IMR-90 (cell line): ENCODE data around the gene SLC35F3. TPM values are rescaled to one million over a fixed set of nuclear protein-coding genes. Genes with fewer than 3 reads are reported as not detected.
"Not testable (repeated sequence)": the region's sequence is repeated elsewhere in the genome, so short reads cannot be mapped to it uniquely, and the experiment has no call there.

Experiments
- ATAC-seq: fragments of 200-7000 bp; cut with Tn5 transposase; 2 replicates; pipeline ENCODE4 v1.9.1; 2020; ENCODE audit warnings: low read depth, mild to moderate bottlenecking, moderate library complexity
- BruUV-seq: library from RNA; stranded (reverse); fragments of 400-500 nt; replicated peaks from 2 replicates; lab custom pipeline; 2021; lab: Mats Ljungman, UMichigan
- CTCF ChIA-PET: fragments of 300-600 bp; formaldehyde crosslinking; extraction: SDS; loops from one replicate; lab custom pipeline; 2021; ENCODE audit warnings: antibody characterized with exemption; lab: Yijun Ruan, JAX
- POLR2A ChIA-PET: fragments of 300-600 bp; sonication (Branson Sonifier 250); formaldehyde crosslinking; loops from one replicate; lab custom pipeline; 2022; ENCODE audit warnings: antibody characterized with exemption; ENCODE audit not compliant: unreplicated experiment; lab: Charles Lee
- DNase-seq: peaks from one replicate; pipeline ENCODE4 v3.0.0; 2013
- H2AFZ ChIP-seq: replicated peaks from 2 replicates; pipeline ENCODE3; 2013; ENCODE audit warnings: low read length, mild to moderate bottlenecking; ENCODE audit not compliant: poor library complexity
- H2AK5ac ChIP-seq: 2 replicates; pipeline ENCODE4 v1.6.1; 2013; ENCODE audit warnings: low read depth, low read length, inconsistent platforms
- H2AK9ac ChIP-seq: replicated peaks from 2 replicates; pipeline ENCODE3; 2013; ENCODE audit warnings: mild to moderate bottlenecking, low read depth, low read length, moderate library complexity; ENCODE audit not compliant: poor library complexity
- H2BK120ac ChIP-seq: 2 replicates; pipeline ENCODE4 v1.6.1; 2013; ENCODE audit warnings: low read depth, low read length, inconsistent platforms
- H2BK15ac ChIP-seq: 3 replicates; pipeline ENCODE4 v1.6.1; 2013; ENCODE audit warnings: low read depth, low read length, inconsistent platforms
- H2BK20ac ChIP-seq: 2 replicates; pipeline ENCODE4 v1.6.1; 2013; ENCODE audit warnings: low read depth, mild to moderate bottlenecking, inconsistent platforms, low read length, moderate library complexity
- H2BK5ac ChIP-seq: 2 replicates; pipeline ENCODE4 v1.6.1; 2013; ENCODE audit warnings: mild to moderate bottlenecking, low read depth, low read length, inconsistent platforms; ENCODE audit not compliant: poor library complexity, severe bottlenecking
- H3K14ac ChIP-seq: replicated peaks from 2 replicates; pipeline ENCODE4 v1.6.1; 2013; ENCODE audit warnings: low read depth, low read length, inconsistent platforms
- H3K18ac ChIP-seq: 2 replicates; pipeline ENCODE4 v1.6.1; 2013; ENCODE audit warnings: low read depth, low read length, control low read depth
- H3K23ac ChIP-seq: 2 replicates; pipeline ENCODE4 v1.6.1; 2013; ENCODE audit warnings: low read depth, low read length, inconsistent platforms
- H3K27ac ChIP-seq: 2 replicates; pipeline ENCODE4 v1.5.1; 2013; ENCODE audit warnings: mild to moderate bottlenecking, control low read depth, low read length; ENCODE audit not compliant: insufficient read depth
- H3K27me3 ChIP-seq: 2 replicates; pipeline ENCODE4 v1.6.1; 2013; ENCODE audit warnings: low read length; ENCODE audit not compliant: control insufficient read depth, insufficient read depth
- H3K36me3 ChIP-seq: 2 replicates; pipeline ENCODE4 v1.6.1; 2013; ENCODE audit warnings: low read length, mixed read lengths; ENCODE audit not compliant: control insufficient read depth, insufficient read depth
- H3K4ac ChIP-seq: 2 replicates; pipeline ENCODE4 v1.6.1; 2013; ENCODE audit warnings: low read depth, low read length, inconsistent platforms
- H3K4me1 ChIP-seq: 2 replicates; pipeline ENCODE4 v1.6.1; 2013; ENCODE audit warnings: low read length, mixed read lengths; ENCODE audit not compliant: control insufficient read depth, insufficient read depth
- H3K4me2 ChIP-seq: 2 replicates; pipeline ENCODE4 v1.6.1; 2013; ENCODE audit warnings: low read depth, mild to moderate bottlenecking, control low read depth, low read length, moderate library complexity
- H3K4me3 ChIP-seq: 2 replicates; pipeline ENCODE4 v1.5.1; 2013; ENCODE audit warnings: low read depth, mild to moderate bottlenecking, control low read depth, low read length, moderate library complexity; ENCODE audit not compliant: insufficient read depth
- H3K56ac ChIP-seq: 2 replicates; pipeline ENCODE4 v1.6.1; 2013; ENCODE audit warnings: low read length, inconsistent platforms; ENCODE audit not compliant: insufficient read depth; ENCODE audit errors: extremely low read depth
- H3K79me1 ChIP-seq, 2 experiments: 2 replicates each; pipeline ENCODE4 v1.6.1; 2013; ENCODE audit warnings: low read length in 2 of 2, inconsistent platforms in 1 of 2, low read depth in 1 of 2
- H3K9ac ChIP-seq: 2 replicates; pipeline ENCODE4 v1.6.1; 2013; ENCODE audit warnings: low read depth, low read length, control low read depth
- H3K9me1 ChIP-seq: 2 replicates; pipeline ENCODE4 v1.6.1; 2013; ENCODE audit warnings: low read length, inconsistent platforms; ENCODE audit not compliant: insufficient read depth
- H3K9me3 ChIP-seq: 2 replicates; pipeline ENCODE4 v1.6.1; 2013; ENCODE audit warnings: low read length; ENCODE audit not compliant: control insufficient read depth, insufficient read depth
- H4K20me1 ChIP-seq: 2 replicates; pipeline ENCODE4 v1.6.1; 2013; ENCODE audit warnings: low read length, inconsistent platforms; ENCODE audit not compliant: insufficient read depth
- H4K5ac ChIP-seq: 2 replicates; pipeline ENCODE4 v1.6.1; 2013; ENCODE audit warnings: mild to moderate bottlenecking, low read depth, low read length, control low read depth
- H4K8ac ChIP-seq, 2 experiments: 2 replicates each; pipeline ENCODE4 v1.6.1; 2013; ENCODE audit warnings: low read depth in 2 of 2, low read length in 2 of 2, control low read depth in 1 of 2, inconsistent platforms in 1 of 2
- H4K91ac ChIP-seq: 2 replicates; pipeline ENCODE4 v1.6.1; 2013; ENCODE audit warnings: low read depth, low read length, inconsistent platforms; ENCODE audit not compliant: insufficient read depth
- WGBS, 2 experiments: methylation state at CpG; one replicate each; pipeline versions ENCODE4 v1.1.5 to v1.1.7; 2013; ENCODE audit warnings: missing lambda C conversion rate in 2 of 2; ENCODE audit not compliant: insufficient read length in 1 of 2; ENCODE audit errors: extremely low coverage in 2 of 2; 5-methylcytosine and 5-hydroxymethylcytosine counted together
- dilution Hi-C: fragments of 300-500 bp; cut with HindIII; formaldehyde crosslinking; loops from one replicate; pipeline ENCODE4 v1.14.3; 2018; ENCODE audit warnings: low sequenced_read_pairs; ENCODE audit not compliant: unreplicated experiment
- in situ Hi-C: fragments of 300-500 bp; cut with MboI; formaldehyde crosslinking; loops from 3 replicates; pipeline ENCODE4 v1.14.3; 2019; ENCODE audit warnings: low sequenced_read_pairs, inconsistent platforms, mixed read lengths
- intact Hi-C: fragments of 100-400 bp; cut with micrococcal nuclease; formaldehyde crosslinking; loops from 2 replicates; pipeline ENCODE4 v1.10.0; 2022
- polyA plus RNA-seq, 3 experiments: library from polyadenylated mRNA; depleted of rRNA; stranded (reverse); fragments of >200 nt; gene quantifications; 2 replicates each; pipeline ENCODE4 v1.2.3, GENCODE V29; 2012; ENCODE audit warnings: low replicate concordance in 1 of 3
- total RNA-seq: library from RNA; depleted of rRNA; stranded (reverse); fragments of >200 nt; gene quantifications from 2 replicates; pipeline ENCODE4 v1.2.3, GENCODE V29; 2012

SLC35F3 gene
- total and polyA plus RNA-seq, 2 of the 4 experiments (the other 2 are of a cell fraction): under 0.01 to 0.17 TPM

- H3K9me3 ChIP-seq, H3K4ac ChIP-seq, H3K9me1 ChIP-seq, H3K4me2 ChIP-seq, H4K5ac ChIP-seq, H3K27me3 ChIP-seq, intact Hi-C loops, in situ Hi-C loops, dilution Hi-C loops, H3K4me1 ChIP-seq, H2AK9ac ChIP-seq, H3K14ac ChIP-seq, H2BK20ac ChIP-seq, ATAC-seq, H2AK5ac ChIP-seq, H2BK5ac ChIP-seq, H4K91ac ChIP-seq, H3K23ac ChIP-seq, H3K18ac ChIP-seq, H3K79me1 ChIP-seq, H3K27ac ChIP-seq, H2BK120ac ChIP-seq, H3K36me3 ChIP-seq, H3K9ac ChIP-seq, BruUV-seq, H2BK15ac ChIP-seq, H4K20me1 ChIP-seq, DNase-seq, H3K56ac ChIP-seq: not testable (repeated sequence)
- ChIA-PET POLR2A (interaction anchor here (0.6 kb wide), 1 partner anchor 176 kb away, joined by 3 read pairs; no protein-coding TSS in a partner anchor), CTCF (interaction anchor here (1.3 kb wide), 1 partner anchor 30 kb away, joined by 5 read pairs; no protein-coding TSS in a partner anchor)
- H3K4me3 ChIP-seq: peak overlapping the region; percentile 43
- H4K8ac ChIP-seq: peak overlapping the region in 1 of 2 experiments; percentile 68; a peak in 1 of 4 replicates
- peak overlapping the region; percentile 66 for H2AFZ ChIP-seq
- WGBS, 2 experiments: 23% methylated on average over 15 of the region's 35 CpGs; no CpG with 5 or more reads in 1 of the 2 experiments
Measured at GRCh38 chr1:234356615-234357269, 452.3 kb downstream of the SLC35F3 start.
